ENCODE measurements around the gene ZMAT5.

ZMAT5 gene

DNA sequence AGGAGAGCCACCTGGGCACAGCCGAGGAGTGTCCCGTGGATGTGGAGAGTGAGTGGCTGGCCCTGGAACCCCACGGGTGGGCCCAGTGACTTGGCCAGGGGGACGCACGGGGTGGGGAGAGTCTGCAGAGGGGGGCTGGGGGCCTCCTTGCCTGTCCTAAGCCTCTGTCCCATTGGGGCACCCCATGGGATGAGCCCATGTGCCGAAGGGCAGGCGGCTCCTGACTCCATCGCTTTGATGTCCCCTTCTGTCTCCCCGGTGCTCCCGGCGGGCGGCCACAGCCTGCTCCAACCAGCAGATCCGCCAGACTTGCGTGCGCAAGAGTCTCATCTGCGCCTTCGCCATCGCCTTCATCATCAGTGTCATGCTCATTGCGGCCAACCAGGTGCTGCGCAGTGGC is 37.6 kb downstream of the ZMAT5 start:
- in situ Hi-C loops (cut with HindIII; ENCODE audit: low pct_unique_long_range_greater_than_20kb, low sequenced_read_pairs) = no loop called here
- DNase-seq (ENCODE audit: low read depth in 1 of 2, low spot score in 1 of 2) = no peak
- TF ChIP-seq JUND (IDR thresholded peaks at IDR 0.05; ENCODE audit: low read depth) = no peak

DNA sequence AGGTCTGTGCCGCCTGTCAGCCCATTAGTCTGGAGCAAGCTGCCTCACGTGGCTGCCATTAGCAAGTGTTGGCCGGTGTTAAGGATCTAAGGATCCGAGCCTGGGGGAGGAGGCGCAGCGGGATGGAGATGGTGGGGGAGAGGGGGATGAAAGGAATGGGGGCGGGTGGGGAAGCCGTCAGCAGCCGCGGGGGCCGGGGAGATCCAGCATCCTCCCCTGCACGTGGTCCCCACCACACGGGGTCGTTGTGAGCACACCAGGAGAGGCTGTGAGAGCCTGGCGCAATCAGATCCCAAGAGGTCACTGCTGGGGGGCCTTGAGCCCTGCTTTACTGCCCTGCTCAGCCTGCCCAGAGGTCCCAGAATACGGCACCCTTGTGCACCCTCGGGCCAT is 39.7 kb downstream of the ZMAT5 start:
- no peak for TF ChIP-seq JUND (IDR thresholded peaks at IDR 0.05; ENCODE audit: low read depth)
- DNase-seq (ENCODE audit: low read depth in 1 of 2, low spot score in 1 of 2) = peak in 1 of 2 experiments; percentile 15
- in situ Hi-C loops (cut with HindIII; ENCODE audit: low pct_unique_long_range_greater_than_20kb, low sequenced_read_pairs) = no loop called here

DNA sequence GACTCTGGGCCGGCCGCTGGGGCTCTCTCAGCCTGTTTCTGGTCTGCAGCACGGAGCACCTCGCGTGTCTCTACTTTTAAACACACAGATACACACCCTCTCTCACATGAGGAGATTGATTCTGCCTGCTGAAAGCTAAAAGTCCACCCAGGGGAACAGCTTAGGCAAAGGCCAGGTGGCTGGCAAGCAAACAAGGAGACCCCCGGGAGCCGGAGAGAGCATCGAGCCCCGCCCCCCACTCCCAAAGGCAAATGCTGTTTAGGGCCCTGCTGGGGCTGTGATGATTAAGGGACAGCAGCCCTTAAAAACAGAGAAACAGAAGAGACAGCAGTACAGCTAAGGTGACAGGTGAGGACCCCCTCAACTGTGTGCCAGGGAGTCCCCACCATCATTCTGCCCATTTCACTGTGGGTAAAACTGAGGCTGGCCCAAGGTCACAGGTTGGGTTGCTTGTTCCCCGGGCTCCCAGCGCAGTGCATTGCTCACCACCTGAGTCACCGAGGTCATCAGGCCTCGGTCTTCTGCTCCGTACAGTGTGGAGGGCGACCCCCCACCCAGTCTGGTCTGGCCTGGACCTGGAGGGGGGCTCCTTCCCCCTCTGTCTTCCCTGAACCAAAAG is 40.2 kb downstream of the ZMAT5 start:
- TF ChIP-seq JUND (IDR thresholded peaks at IDR 0.05; ENCODE audit: low read depth) = no peak
- DNase-seq (ENCODE audit: low read depth in 1 of 2, low spot score in 1 of 2) = no peak
- in situ Hi-C loops (cut with HindIII; ENCODE audit: low pct_unique_long_range_greater_than_20kb, low sequenced_read_pairs) = no loop called here

DNA sequence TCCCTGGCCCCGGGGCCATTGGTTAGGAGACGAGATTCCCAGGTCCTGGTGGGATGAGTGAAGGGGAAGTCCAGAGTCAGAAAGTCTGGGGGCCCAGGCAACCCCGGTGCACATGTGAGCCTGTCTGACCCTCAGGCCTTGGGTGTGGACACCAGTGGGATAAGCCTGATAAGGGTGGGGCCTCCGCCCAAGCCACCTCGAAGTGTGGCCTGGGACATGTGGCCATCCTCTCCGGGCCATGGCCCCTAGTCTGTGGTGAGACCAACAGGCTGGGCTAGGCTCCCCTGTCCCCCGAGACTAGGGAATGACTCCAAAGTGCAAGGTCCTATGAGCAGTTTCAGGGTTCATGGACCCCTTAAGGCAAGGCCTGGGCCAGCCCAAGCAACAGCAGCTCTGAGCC is 40.7 kb downstream of the ZMAT5 start:
- in situ Hi-C loops (cut with HindIII; ENCODE audit: low pct_unique_long_range_greater_than_20kb, low sequenced_read_pairs) = no loop called here
- DNase-seq (ENCODE audit: low read depth in 1 of 2, low spot score in 1 of 2) = no peak

DNA sequence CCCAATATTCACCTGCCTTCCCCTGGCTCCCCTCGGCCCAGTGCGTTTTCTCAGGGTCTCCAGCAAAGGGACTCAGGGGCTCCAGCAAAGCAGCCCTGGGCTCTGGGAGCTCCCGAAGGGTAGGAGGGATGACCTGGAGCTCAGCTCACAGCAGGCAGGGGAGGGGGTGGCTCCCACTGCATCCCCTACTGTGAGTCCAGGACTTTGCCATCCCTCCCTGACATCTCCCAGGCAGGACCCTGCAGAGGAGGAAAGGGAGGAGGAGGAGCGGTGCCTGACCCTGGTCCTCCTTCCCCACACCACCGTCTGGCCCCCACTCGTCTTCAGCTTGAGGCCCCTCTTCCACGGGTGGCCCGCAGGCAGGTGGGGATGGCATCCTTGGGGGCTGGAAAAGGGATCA is 42.0 kb downstream of the ZMAT5 start:
- no peak for TF ChIP-seq JUND (IDR thresholded peaks at IDR 0.05; ENCODE audit: low read depth)
- in situ Hi-C loops (cut with HindIII; ENCODE audit: low pct_unique_long_range_greater_than_20kb, low sequenced_read_pairs) = no loop called here
- no peak for DNase-seq (ENCODE audit: low read depth in 1 of 2, low spot score in 1 of 2)

More for the DNA sequence above, 40.7 kb downstream of the ZMAT5 start:
- TF ChIP-seq JUND (IDR thresholded peaks at IDR 0.05; ENCODE audit: low read depth) = no peak

DNA sequence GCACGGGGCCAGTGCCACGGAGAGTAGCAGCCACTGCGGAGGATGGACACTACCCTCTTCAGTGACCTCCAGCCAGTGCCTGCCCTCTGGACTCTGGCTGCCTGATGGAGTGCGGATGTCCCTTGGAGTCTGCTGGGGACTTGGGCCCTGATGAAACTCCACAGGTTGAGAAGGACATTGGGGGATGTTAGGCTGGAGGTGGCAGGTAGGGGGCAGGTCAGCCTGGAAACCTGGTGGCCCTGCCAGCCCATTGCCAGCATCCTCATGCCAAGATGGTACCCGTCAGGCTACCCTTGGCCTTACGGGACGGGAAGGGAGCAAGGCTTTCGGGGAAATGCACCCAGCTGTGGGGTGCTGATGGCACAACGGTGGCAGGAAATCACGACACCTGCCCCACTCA is 43.0 kb downstream of the ZMAT5 start:
- no peak for DNase-seq (ENCODE audit: low read depth in 1 of 2, low spot score in 1 of 2)
- in situ Hi-C loops (cut with HindIII; ENCODE audit: low pct_unique_long_range_greater_than_20kb, low sequenced_read_pairs) = no loop called here
- TF ChIP-seq JUND (IDR thresholded peaks at IDR 0.05; ENCODE audit: low read depth) = no peak

DNA sequence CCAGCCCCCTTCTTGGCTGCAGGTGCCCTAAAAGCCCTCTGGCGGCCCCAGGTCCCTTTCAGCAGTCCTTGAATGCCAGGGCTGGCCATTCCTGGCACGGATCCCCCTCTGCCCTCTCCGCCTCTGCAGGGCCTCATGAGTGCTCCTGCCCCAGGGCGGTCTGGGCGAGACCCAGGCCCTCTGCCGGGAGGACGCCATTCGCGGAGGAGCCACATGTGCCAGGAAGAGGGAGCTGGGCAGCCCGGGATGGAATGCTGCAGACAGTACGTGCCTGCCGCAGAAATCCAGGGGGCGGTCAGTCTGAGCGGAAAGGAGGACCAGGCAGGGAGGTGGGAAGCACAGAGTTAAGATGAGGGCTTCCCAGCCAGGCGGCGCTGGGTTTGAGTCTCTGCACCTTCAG is 44.2 kb downstream of the ZMAT5 start:
- no peak for DNase-seq (ENCODE audit: low read depth in 1 of 2, low spot score in 1 of 2)
- TF ChIP-seq JUND (IDR thresholded peaks at IDR 0.05; ENCODE audit: low read depth) = no peak
- in situ Hi-C loops (cut with HindIII; ENCODE audit: low pct_unique_long_range_greater_than_20kb, low sequenced_read_pairs) = no loop called here

DNA sequence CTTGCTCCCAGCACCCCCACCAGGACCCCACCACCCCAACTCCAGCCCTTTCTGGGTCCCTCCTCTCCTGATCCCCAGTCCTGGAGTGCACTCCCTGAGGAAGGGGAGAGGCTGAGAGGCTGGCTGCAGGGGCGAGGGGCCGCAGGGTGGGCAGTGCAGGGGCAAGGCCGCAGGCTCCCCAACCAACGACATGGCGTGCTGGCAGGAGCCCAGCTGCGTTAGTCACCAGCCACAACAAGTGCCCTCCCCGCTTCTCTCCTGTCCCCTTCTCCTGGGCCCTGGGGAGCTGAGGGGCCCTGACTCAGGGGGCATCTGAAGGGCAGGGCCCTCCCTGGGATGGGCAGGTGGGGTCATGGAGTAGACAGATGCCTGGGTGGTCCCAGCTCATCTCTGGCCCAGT is 44.7 kb downstream of the ZMAT5 start:
- no peak for TF ChIP-seq JUND (IDR thresholded peaks at IDR 0.05; ENCODE audit: low read depth)
- no peak for DNase-seq (ENCODE audit: low read depth in 1 of 2, low spot score in 1 of 2)
- in situ Hi-C loops (cut with HindIII; ENCODE audit: low pct_unique_long_range_greater_than_20kb, low sequenced_read_pairs) = no loop called here

DNA sequence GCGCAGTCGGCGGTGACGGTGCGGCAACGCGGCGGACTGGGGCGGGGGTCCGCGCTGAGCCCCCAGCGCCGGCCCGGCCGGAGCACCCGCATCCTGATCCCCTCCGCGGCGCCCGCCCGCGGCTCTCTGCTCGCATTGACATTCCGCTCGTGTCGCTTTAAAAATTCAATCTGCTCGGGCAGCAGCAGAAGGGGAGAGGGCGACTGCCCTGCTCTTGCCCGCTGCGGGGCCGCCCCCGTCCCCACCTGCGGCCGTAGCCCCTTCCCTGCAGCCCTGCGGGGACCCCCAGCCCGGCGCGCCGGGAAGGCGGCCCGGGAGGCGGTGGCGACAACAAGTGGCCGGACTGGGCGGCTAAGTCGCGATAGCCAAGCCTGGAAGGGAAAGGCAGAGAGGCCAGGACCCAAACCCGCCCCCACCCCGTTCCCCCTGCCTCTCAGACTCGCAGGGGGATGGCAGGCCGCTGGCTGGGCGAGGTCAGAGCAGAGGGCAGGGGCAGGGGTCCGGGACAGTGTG is 45.9 kb downstream of the ZMAT5 start:
- no peak for DNase-seq (ENCODE audit: low read depth in 1 of 2, low spot score in 1 of 2)
- no peak for TF ChIP-seq JUND (IDR thresholded peaks at IDR 0.05; ENCODE audit: low read depth)
- in situ Hi-C loops (cut with HindIII; ENCODE audit: low pct_unique_long_range_greater_than_20kb, low sequenced_read_pairs) = no loop called here

DNA sequence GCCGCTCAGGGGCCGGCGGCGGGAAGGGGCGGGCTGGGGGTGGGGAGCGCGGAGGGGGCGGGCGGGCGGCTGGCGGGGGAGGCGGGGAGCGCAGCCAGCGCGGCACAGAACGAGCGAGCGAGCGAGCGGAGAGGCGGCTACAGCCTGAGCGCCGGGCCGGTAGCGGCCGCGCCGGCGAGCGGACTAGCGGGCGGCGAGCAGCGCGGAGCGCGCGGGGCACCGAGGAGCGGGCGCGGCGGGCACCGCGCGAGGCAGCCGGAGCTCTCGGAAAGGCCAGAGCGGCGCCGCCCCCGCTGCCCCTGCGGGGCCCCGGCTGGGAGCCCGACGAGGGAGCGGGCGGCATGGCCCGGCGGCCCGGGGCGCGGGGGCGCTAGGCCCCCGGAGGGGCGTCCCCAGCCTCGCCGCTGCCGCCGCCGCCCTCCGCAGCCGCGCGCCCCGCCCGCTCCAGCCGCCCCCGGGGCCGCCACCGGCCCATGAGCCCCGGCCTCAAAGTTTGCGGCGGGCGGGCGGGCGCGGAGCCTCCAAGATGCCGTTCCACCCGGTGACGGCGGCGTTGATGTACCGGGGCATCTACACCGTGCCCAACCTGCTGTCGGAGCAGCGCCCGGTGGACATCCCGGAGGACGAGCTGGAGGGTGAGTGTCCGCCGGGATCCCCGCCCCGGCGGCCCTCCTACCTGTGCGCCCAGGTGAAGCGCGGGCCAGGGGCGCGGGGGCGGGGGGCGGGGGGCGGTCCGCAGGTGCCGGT is 46.7 kb downstream of the ZMAT5 start, which contains the start of gene CABP7:
CABP7 (plus strand) TSS at position 105 of the 747 bp plus-strand sequence; CDS start at position 527, 422 bp downstream.
- no peak for TF ChIP-seq JUND (IDR thresholded peaks at IDR 0.05; ENCODE audit: low read depth)
- in situ Hi-C loops (cut with HindIII; ENCODE audit: low pct_unique_long_range_greater_than_20kb, low sequenced_read_pairs) = no loop called here
- no peak for DNase-seq (ENCODE audit: low read depth in 1 of 2, low spot score in 1 of 2)

DNA sequence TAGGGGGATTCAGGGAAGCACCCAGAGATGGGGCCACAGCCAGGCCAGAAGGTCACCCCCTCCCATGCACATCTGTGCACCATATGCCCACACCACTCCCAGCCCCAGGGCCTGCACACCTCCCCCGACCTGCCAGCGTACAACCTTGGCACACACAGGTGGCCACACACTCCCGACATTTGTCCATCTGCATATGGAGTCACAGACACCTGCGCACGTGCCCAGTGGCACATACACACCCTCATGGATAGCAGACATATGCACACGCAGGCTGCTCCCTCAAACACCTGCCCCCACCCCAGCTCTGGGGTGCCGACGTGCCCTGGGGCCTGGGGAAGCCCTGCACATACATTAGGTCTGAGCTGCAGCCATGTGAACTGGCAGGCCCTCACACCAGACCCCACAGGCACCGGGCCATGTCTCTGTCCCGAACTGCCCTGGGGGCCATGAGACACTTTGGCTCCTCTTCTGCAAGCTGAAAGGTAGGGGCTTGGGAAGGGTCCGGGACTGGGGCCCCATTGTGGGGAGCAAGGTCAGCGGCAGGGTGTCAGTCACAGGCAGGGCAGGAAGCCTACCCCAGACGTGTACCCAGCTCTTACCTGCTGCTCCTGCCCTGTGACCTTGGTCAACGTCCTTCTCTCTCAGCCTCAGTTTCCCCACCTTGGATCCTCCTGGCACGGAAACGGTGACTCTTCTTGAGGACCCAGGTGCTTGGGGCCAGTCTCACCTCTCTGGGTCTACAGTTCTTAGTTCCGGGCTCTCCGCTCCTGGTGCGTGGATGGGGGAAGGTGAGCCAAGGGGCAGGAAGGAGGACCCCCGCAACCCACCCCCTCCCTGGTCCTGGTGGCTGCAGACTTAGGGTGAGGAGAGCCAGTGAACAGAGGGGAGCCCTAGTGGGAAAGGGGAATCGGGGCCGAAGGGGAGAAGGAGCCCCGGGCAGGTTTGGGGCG is 47.6 kb downstream of the ZMAT5 start:
- DNase-seq (ENCODE audit: low read depth in 1 of 2, low spot score in 1 of 2) = no peak
- in situ Hi-C loops (cut with HindIII; ENCODE audit: low pct_unique_long_range_greater_than_20kb, low sequenced_read_pairs) = no loop called here
- TF ChIP-seq JUND (IDR thresholded peaks at IDR 0.05; ENCODE audit: low read depth) = no peak

DNA sequence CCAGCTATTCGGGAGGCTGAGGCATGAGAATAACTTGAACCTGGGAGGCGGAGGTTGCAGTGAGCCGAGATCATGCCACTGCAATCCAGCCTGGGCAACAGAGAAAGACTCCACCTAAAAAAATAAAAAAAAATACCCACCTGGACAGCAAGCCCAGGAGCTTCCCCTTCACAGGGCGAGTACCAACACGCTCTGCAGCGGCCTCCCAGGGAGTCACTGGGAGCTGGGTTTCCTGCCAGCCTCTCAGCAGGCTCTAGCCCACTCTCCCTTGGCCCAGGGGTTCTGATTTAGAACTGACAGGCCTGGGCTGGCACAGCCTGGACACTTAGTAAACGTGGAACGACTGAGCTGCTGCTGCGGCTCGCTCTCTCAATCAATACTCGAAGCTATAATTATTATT is 49.0 kb downstream of the ZMAT5 start:
- no peak for TF ChIP-seq JUND (IDR thresholded peaks at IDR 0.05; ENCODE audit: low read depth)
- in situ Hi-C loops (cut with HindIII; ENCODE audit: low pct_unique_long_range_greater_than_20kb, low sequenced_read_pairs) = no loop called here
- no peak for DNase-seq (ENCODE audit: low read depth in 1 of 2, low spot score in 1 of 2)
